A673 (cell line): ENCODE data around the gene AFF2. TPM values are rescaled to one million over a fixed set of nuclear protein-coding genes. Genes with fewer than 3 reads are reported as not detected.

Experiments used
- BruUV-seq: library from RNA; stranded (reverse); fragments of 400-500 nt; replicated peaks from 2 replicates; lab custom pipeline; 2021; lab: Mats Ljungman, UMichigan
- CTCF ChIA-PET: fragments of 300-600 bp; sonication (Branson Sonifier 250); formaldehyde crosslinking; loops from one replicate; lab custom pipeline; 2022; ENCODE audit warnings: antibody characterized with exemption; lab: Charles Lee
- POLR2A ChIA-PET: fragments of 300-600 bp; sonication (Branson Sonifier 250); formaldehyde crosslinking; loops from one replicate; lab custom pipeline; 2022; ENCODE audit warnings: antibody characterized with exemption; ENCODE audit not compliant: low non-redundant PET; lab: Charles Lee
- DNase-seq: peaks from one replicate; pipeline ENCODE4 v3.0.0-alpha.2; 2015; ENCODE audit warnings: low spot score
- H3K27ac ChIP-seq: fragments of 200-600 bp; sonication (generic); 2 replicates; pipeline ENCODE4 v1.5.1; 2016; ENCODE audit warnings: mixed run types, low read depth, mild to moderate bottlenecking, mixed read lengths, antibody characterized with exemption, low read length; ENCODE audit not compliant: poor library complexity, severe bottlenecking
- H3K27me3 ChIP-seq: fragments of 200-600 bp; sonication (generic); replicated peaks from 2 replicates; pipeline ENCODE4 v1.6.1; 2017; ENCODE audit warnings: mixed run types, low read depth, mild to moderate bottlenecking, mixed read lengths, antibody characterized with exemption, low read length; ENCODE audit not compliant: insufficient read depth, poor library complexity
- H3K36me3 ChIP-seq: fragments of 200-600 bp; sonication (generic); 2 replicates; pipeline ENCODE4 v1.6.1; 2016; ENCODE audit warnings: mixed run types, mild to moderate bottlenecking, mixed read lengths, antibody characterized with exemption, low read length; ENCODE audit not compliant: insufficient read depth, poor library complexity, severe bottlenecking
- H3K4me1 ChIP-seq: fragments of 200-600 bp; sonication (generic); 2 replicates; pipeline ENCODE4 v1.6.1; 2017; ENCODE audit warnings: mixed run types, mild to moderate bottlenecking, mixed read lengths, antibody characterized with exemption, low read length; ENCODE audit not compliant: insufficient read depth, poor library complexity, severe bottlenecking
- H3K4me3 ChIP-seq: fragments of 200-600 bp; sonication (generic); 2 replicates; pipeline ENCODE4 v1.5.1; 2016; ENCODE audit warnings: low read depth, mixed run types, mild to moderate bottlenecking, mixed read lengths, low read length; ENCODE audit not compliant: poor library complexity, severe bottlenecking
- H3K9me3 ChIP-seq: fragments of 200-600 bp; sonication (generic); 2 replicates; pipeline ENCODE4 v1.6.1; 2016; ENCODE audit warnings: mixed run types, low read depth, mild to moderate bottlenecking, mixed read lengths, antibody characterized with exemption, low read length; ENCODE audit not compliant: poor library complexity, severe bottlenecking
- EZH2 ChIP-seq: fragments of 200-600 bp; sonication (generic); IDR thresholded peaks from 2 replicates; pipeline ENCODE4 v1.6.1; 2017; ENCODE audit warnings: borderline replicate concordance, low read depth, mild to moderate bottlenecking, mixed read lengths, antibody characterized with exemption, low read length; ENCODE audit not compliant: poor library complexity, severe bottlenecking
- intact Hi-C: fragments of 100-400 bp; cut with micrococcal nuclease; formaldehyde crosslinking; loops from one replicate; pipeline ENCODE4 v1.10.0; 2022; ENCODE audit not compliant: unreplicated experiment
- total RNA-seq: library from RNA; stranded (reverse); gene quantifications from 2 replicates; pipeline ENCODE4 v1.2.3, GENCODE V29; 2021
- TF ChIP-seq, protein P1 (sequence below): fragments of 300-800, 200-600 bp; sonication (generic); conservative IDR thresholded peaks from 2 replicates; pipeline ENCODE4 v1.5.1; 2017; ENCODE audit warnings: low read depth, mild to moderate bottlenecking, antibody characterized with exemption, low read length, moderate library complexity, mixed read lengths

AFF2 gene
- total RNA-seq, 1 experiment from 2014 or later = not detected

DNA sequence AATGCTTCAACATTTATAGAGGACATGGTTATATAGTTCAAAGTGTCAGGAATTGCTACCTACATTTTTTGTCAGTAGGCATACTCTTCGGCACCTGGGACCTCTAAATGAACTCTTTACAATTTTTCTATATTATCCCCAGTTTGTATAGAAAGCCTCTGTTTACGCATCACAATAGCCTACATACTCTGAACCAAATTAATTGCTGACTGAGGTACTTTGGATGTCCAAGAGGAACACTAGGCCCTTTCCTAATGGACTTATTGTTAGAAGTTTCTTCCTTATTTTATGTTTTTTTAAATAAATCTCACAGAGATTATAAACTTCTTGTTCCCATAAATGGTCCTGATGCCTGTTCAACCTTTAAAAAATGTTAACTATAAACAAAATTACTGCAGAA lies 8.4 kb upstream of the AFF2 start:
- Histone ChIP-seq H3K36me3 (no peaks in the 10 kb centered on the region), H3K4me1 (no peaks in the 10 kb centered on the region), H3K9me3 (no peaks in the 10 kb centered on the region), H3K27me3 (no peaks in the 10 kb centered on the region), H3K27ac (no peak overlapping the region), H3K4me3 (no peak overlapping the region)
- ChIA-PET POLR2A (no interaction called here), CTCF (no interaction called here)
- no TSS peak for BruUV-seq
- intact Hi-C loops = no loop called here
- no peak for DNase-seq
- TF ChIP-seq EZH2 = no peak
- TF ChIP-seq, protein P1, sequence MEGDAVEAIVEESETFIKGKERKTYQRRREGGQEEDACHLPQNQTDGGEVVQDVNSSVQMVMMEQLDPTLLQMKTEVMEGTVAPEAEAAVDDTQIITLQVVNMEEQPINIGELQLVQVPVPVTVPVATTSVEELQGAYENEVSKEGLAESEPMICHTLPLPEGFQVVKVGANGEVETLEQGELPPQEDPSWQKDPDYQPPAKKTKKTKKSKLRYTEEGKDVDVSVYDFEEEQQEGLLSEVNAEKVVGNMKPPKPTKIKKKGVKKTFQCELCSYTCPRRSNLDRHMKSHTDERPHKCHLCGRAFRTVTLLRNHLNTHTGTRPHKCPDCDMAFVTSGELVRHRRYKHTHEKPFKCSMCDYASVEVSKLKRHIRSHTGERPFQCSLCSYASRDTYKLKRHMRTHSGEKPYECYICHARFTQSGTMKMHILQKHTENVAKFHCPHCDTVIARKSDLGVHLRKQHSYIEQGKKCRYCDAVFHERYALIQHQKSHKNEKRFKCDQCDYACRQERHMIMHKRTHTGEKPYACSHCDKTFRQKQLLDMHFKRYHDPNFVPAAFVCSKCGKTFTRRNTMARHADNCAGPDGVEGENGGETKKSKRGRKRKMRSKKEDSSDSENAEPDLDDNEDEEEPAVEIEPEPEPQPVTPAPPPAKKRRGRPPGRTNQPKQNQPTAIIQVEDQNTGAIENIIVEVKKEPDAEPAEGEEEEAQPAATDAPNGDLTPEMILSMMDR = no peak

DNA sequence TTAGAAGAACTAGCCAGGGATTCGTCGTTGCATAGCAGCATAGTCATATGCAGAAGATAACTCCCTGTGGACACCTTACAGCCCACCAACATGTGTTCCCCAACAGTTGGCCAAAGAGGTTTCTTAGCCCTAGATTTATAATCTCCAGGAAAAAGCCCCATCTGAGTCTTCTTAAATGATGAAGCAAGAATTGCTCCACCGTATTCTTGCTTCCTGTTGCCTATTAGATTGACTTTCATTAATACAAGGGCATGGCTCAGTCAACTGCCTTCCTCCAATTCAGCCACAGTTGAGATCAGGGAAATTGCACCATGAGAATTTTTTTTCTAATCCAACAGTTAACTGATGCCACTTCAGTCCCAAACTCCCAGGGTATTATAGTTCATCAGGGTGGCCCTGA lies 5.2 kb upstream of the AFF2 start:
- TF ChIP-seq EZH2 = no peak
- TF ChIP-seq, protein P1 = no peak
- Histone ChIP-seq H3K9me3 (no peaks in the 10 kb centered on the region), H3K4me1 (no peaks in the 10 kb centered on the region), H3K27me3 (no peaks in the 10 kb centered on the region), H3K27ac (no peak overlapping the region), H3K36me3 (no peaks in the 10 kb centered on the region), H3K4me3 (no peak overlapping the region)
- BruUV-seq = no TSS peak
- CTCF ChIA-PET = no interaction called here
- no peak for DNase-seq
- POLR2A ChIA-PET = no interaction called here
- intact Hi-C loops = no loop called here

DNA sequence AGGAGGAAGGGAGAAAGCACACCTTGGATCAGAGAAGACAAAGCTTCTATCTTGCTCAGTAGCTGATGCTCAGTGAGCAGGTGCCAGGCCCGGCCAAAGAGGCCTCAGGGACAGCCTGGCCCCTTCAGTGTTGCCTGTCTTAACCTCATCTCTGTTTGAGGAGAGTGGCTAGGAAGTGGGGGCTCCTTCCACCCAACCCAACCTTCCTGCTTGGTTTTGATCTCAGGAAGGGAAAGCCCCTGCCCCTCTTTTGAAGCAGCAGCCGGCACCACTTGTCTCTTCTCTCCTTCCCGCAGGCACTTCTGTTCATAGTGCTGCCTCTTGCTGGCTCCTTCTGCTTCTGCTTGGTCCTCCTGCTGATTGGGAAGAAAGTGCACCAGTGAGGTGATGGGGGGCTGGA lies 2.4 kb upstream of the AFF2 start:
- intact Hi-C loops = no loop called here

More for the DNA sequence above, 2.4 kb upstream of the AFF2 start:
- no peaks in the 10 kb centered on the region for H3K9me3 ChIP-seq
- no peak overlapping the region for H3K27ac ChIP-seq
- no TSS peak for BruUV-seq
- H3K36me3 ChIP-seq = no peaks in the 10 kb centered on the region
- DNase-seq = no peak
- H3K4me1 ChIP-seq = no peaks in the 10 kb centered on the region
- POLR2A ChIA-PET = no interaction called here
- CTCF ChIA-PET = no interaction called here
- TF ChIP-seq EZH2 = no peak
- TF ChIP-seq, protein P1 = no peak
- no peak overlapping the region for H3K4me3 ChIP-seq
- H3K27me3 ChIP-seq = peaks cover 24% of the 10 kb centered on the region
